NCI-H146 treated with DMSO at 0.1 percent for 48 hours (cell line): ENCODE measurements around the gene XPR1.

ENCODE experiments used
- DNase-seq: peaks from one replicate; lab custom pipeline; 2025; ENCODE audit not compliant: unreplicated experiment; lab: John Stamatoyannopoulos, UW

Gene XPR1

GRCh38 chr1:180614730-180615129, 17.1 kb upstream of the XPR1 start:
- DNase-seq, result no peak

- DNase-seq, result no peak
Observed at GRCh38 chr1:180615493-180616290, 16.1 kb upstream of the XPR1 start.

GRCh38 chr1:180616439-180616838, 15.4 kb upstream of the XPR1 start:
- DNase-seq, result no peak

- no peak for DNase-seq
Observed at GRCh38 chr1:180617774-180618395, 13.9 kb upstream of the XPR1 start.

DNA sequence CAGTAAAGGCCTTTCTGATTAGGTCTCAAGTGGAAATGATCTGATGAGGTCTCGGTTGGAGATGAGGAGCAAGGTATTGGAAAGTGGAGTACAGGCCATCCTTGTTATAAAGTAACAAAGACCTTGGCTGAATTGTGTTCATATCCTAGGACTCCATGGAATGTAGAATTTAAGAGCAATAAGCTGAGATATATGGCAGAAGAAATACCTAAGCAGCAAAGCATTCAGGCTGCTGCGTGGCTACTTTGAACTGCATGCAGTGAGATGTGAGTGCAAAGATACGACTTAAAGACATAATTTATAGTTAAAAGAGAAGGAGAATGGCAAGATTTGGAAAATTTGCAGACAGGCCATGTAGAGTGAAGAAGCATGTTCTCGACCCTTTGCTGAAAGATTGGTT, 11.2 kb upstream of the XPR1 start:
- no peak for DNase-seq

GRCh38 chr1:180622658-180623508, 8.9 kb upstream of the XPR1 start:
- no peak for DNase-seq

DNA sequence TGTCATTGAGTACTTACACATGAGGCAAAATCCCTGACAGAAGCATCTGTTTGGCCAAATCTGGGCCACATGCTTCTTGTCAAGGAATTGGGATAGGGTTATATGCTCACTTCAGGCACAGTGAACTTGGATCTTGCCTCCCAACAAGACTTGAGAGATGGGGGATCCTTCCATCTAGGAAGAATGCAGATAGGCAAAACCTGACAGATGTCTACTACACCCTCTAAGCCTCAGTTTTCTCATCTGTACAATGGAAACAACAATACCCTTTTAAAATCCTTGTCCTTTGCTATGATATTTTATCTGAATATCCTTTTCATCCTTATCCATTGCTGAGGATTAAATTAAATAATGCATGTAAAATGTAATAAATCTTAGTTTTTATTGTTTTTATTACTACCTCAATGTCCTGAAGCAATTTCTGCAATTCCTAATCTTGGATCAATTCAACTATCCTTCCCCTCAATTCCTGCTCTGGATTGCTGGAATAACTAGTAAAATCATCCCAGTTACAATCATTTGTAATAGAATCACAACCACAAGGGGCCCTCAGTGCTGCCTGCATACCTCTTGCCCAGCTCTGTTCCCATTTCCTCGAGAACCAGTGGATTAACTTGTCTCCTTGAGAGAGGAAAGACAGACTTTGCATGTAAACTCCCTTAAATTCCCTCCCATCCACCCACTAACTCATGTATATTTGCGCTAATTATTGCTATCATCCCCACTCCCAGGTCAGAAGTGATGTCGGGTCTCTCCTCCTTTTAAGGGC, 8.1 kb upstream of the XPR1 start:
- DNase-seq, result no peak

- no peak for DNase-seq
Observed at GRCh38 chr1:180626711-180627110, 5.1 kb upstream of the XPR1 start.

GRCh38 chr1:180627411-180627810, 4.4 kb upstream of the XPR1 start:
- no peak for DNase-seq

DNA sequence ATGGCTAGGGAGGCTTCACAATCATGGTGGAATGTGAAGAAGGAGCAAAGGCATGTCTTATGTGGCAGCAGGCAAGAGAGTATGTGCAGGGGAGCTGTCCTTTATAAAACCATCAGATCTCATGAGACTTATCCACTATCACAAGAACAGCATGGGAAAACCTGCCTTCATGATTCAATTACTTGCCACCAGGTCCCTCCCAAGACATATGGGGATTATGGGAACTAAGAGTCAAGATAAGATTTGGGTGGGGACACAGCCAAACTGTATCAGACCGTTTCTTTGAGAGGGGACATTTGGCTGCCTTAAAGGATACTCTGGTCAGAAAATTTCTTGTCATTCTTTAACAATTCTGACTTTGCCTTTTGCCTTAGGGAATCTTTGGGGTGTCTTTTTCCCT, 3.2 kb upstream of the XPR1 start:
- DNase-seq, result no peak

- no peak for DNase-seq
Observed at GRCh38 chr1:180630408-180631193, 1.2 kb upstream of the XPR1 start.

DNA sequence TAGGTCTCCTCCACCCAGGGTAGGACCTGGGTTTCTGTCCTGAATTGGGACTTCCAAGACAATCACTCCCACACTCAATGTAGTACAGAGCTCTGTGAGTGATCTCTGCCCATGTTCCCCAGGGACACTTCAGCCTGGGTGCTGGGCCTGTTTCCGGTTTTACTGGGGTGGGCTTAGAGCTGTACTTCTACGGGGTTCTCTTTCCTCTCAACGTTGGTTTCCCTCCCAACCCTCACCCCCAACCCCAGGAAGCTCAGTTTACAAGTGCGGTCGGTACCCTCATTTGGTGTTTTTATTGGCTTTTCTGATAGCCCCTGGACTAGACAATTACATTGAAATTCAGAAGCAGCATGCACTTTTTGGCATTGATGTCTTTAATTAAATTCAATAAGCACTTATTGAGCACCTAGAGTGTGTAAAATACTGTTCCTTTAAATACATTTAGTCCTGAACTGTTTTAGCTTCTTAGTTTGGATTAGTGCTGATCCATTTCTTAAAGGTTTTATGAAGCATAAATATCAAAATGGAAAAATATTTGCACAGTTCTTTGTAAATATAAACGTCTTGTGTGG, 542 bp upstream of the XPR1 start:
- DNase-seq, result no peak

GRCh38 chr1:180632326-180633056, 669 bp downstream of the XPR1 start:
- peak; percentile 80 for DNase-seq

- no peak for DNase-seq
Observed at GRCh38 chr1:180633057-180634056, 1.5 kb downstream of the XPR1 start.

GRCh38 chr1:180636138-180636537, 4.3 kb downstream of the XPR1 start:
- DNase-seq, result no peak

DNA sequence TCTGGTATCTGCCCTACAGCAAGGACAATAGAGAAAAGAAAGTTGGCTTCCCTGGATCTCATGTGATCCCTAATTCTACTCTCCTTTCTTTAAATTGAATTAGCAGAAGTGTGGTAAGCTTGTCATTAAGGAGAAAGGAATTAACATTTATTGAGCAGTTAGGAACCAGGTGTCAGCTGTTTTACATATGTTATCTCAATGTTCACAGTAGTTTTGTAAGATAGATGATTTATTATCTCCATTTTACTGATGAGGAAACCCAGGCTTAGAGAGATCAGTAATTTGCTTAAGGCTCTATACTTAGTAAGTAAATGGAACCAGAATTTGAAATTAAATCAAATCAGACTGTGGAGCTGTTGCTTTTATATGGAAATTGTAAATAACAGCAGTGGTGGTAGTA, 8.0 kb downstream of the XPR1 start:
- no peak for DNase-seq

GRCh38 chr1:180640531-180640949, 8.7 kb downstream of the XPR1 start:
- no peak for DNase-seq

DNA sequence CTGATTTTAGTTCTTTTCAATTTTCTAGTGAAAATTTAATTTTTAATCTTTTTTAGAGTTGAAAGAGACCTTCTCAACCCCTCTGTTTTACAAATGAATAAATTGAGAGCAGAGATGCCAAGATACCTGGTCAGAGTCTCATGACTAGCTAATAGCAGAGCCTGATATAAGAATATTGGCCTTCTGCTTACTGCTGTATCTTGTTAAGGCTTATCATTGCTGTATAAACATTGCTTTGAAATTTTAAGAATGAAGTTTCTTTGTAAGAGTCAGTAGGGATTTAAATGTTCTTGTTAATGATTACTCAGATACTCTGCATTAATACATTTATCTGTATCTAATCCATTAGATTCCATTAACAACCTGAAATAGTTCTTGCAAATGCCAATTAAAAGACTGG, 9.8 kb downstream of the XPR1 start:
- DNase-seq, result no peak
